ENCODE measurements around the gene NAB2. TPM values are rescaled to one million over a fixed set of nuclear protein-coding genes. Genes with fewer than 3 reads are reported as not detected.
A peak's percentile ranks its signal among the peaks of the same experiment; 100 is the strongest.
"Not testable (repeated sequence)": the region's sequence is repeated elsewhere in the genome, so short reads cannot be mapped to it uniquely, and the experiment has no call there.

The NAB2 gene
- total RNA-seq, 1 donor from 2014 or later = 30.7 TPM

GRCh38 chr12:57072661-57073060, 16.3 kb upstream of the NAB2 start:
- Mint-ChIP-seq H3K27ac (ENCODE audit: unreplicated experiment) (peak overlapping the region; percentile 69), H3K4me3 (ENCODE audit: unreplicated experiment) (no peak overlapping the region), H3K9me3 (ENCODE audit: low read depth) (no peaks in the 10 kb centered on the region), H3K4me1 (ENCODE audit: low read depth) (peaks cover 19% of the 10 kb centered on the region), H3K36me3 (ENCODE audit: low read depth) (peaks cover 4% of the 10 kb centered on the region), H3K27me3 (ENCODE audit: low read depth) (no peaks in the 10 kb centered on the region)
- no peak for TF ChIP-seq CTCF (IDR thresholded peaks at IDR 0.05)
- no peak for DNase-seq (ENCODE audit: low spot score)

GRCh38 chr12:57073566-57074450, 15.1 kb upstream of the NAB2 start:
- DNase-seq (ENCODE audit: low spot score); H3K27ac Mint-ChIP-seq (ENCODE audit: unreplicated experiment); H3K9me3 Mint-ChIP-seq (ENCODE audit: low read depth); H3K36me3 Mint-ChIP-seq (ENCODE audit: low read depth); H3K4me3 Mint-ChIP-seq (ENCODE audit: unreplicated experiment); H3K27me3 Mint-ChIP-seq (ENCODE audit: low read depth): not testable (repeated sequence)
- H3K4me1 Mint-ChIP-seq (ENCODE audit: low read depth) = peaks cover 26% of the 10 kb centered on the region

GRCh38 chr12:57078519-57079404, 10.2 kb upstream of the NAB2 start, which contains the start of gene NEMP1:
NEMP1 (minus strand) TSS chr12:57078791; CDS start chr12:57078745, 46 bp downstream.
- peak; percentile 98 for DNase-seq (ENCODE audit: low spot score)
- TF ChIP-seq CTCF (IDR thresholded peaks at IDR 0.05) = no peak
- Mint-ChIP-seq H3K27ac (ENCODE audit: unreplicated experiment) (peak within 1 kb of the TSS; percentile 97), H3K4me3 (ENCODE audit: unreplicated experiment) (peak within 1 kb of the TSS; percentile 97), H3K27me3 (ENCODE audit: low read depth) (no peaks in the 10 kb centered on the region), H3K4me1 (ENCODE audit: low read depth) (peaks cover 23% of the 10 kb centered on the region), H3K36me3 (ENCODE audit: low read depth) (no peaks in the 10 kb centered on the region), H3K9me3 (ENCODE audit: low read depth) (no peaks in the 10 kb centered on the region)

GRCh38 chr12:57079821-57080220, 9.1 kb upstream of the NAB2 start:
- no peaks in the 10 kb centered on the region for H3K27me3 Mint-ChIP-seq (ENCODE audit: low read depth)
- no peaks in the 10 kb centered on the region for H3K36me3 Mint-ChIP-seq (ENCODE audit: low read depth)
- no peaks in the 10 kb centered on the region for H3K9me3 Mint-ChIP-seq (ENCODE audit: low read depth)
- TF ChIP-seq CTCF (IDR thresholded peaks at IDR 0.05) = no peak
- no peak for DNase-seq (ENCODE audit: low spot score)
- H3K4me3 Mint-ChIP-seq (ENCODE audit: unreplicated experiment) = no peak overlapping the region
- H3K4me1 Mint-ChIP-seq (ENCODE audit: low read depth) = peaks cover 23% of the 10 kb centered on the region
- H3K27ac Mint-ChIP-seq (ENCODE audit: unreplicated experiment) = peak overlapping the region; percentile 97

- Mint-ChIP-seq H3K27me3 (ENCODE audit: low read depth) (no peaks in the 10 kb centered on the region), H3K27ac (ENCODE audit: unreplicated experiment) (no peak overlapping the region), H3K36me3 (ENCODE audit: low read depth) (no peaks in the 10 kb centered on the region), H3K4me1 (ENCODE audit: low read depth) (peaks cover 25% of the 10 kb centered on the region), H3K9me3 (ENCODE audit: low read depth) (no peaks in the 10 kb centered on the region), H3K4me3 (ENCODE audit: unreplicated experiment) (no peak overlapping the region)
- no peak for TF ChIP-seq CTCF (IDR thresholded peaks at IDR 0.05)
- no peak for DNase-seq (ENCODE audit: low spot score)
These were observed 8.1 kb upstream of the NAB2 start for GRCh38 chr12:57080855-57081254.
